OCI-LY3 (cell line): ENCODE data around the gene UBQLN3.

ENCODE experiments used
- EZH2phosphoT487 ChIP-seq: fragments of 200-600 bp; shearing (Covaris generic); IDR thresholded peaks from 2 replicates; pipeline ENCODE4 v1.6.1; 2018; ENCODE audit warnings: antibody characterized with exemption, mixed run types, low read depth
- TF ChIP-seq, protein P1 (sequence below): fragments of 200-600, 300-600 bp; sonication (generic); IDR thresholded peaks from 2 replicates; pipeline ENCODE4 v1.5.1; 2014; ENCODE audit warnings: antibody characterized with exemption, low read length, low read depth

- TF ChIP-seq EZH2phosphoT487, result no peak
- TF ChIP-seq, protein P1, sequence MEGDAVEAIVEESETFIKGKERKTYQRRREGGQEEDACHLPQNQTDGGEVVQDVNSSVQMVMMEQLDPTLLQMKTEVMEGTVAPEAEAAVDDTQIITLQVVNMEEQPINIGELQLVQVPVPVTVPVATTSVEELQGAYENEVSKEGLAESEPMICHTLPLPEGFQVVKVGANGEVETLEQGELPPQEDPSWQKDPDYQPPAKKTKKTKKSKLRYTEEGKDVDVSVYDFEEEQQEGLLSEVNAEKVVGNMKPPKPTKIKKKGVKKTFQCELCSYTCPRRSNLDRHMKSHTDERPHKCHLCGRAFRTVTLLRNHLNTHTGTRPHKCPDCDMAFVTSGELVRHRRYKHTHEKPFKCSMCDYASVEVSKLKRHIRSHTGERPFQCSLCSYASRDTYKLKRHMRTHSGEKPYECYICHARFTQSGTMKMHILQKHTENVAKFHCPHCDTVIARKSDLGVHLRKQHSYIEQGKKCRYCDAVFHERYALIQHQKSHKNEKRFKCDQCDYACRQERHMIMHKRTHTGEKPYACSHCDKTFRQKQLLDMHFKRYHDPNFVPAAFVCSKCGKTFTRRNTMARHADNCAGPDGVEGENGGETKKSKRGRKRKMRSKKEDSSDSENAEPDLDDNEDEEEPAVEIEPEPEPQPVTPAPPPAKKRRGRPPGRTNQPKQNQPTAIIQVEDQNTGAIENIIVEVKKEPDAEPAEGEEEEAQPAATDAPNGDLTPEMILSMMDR, result no peak
These were observed 1.8 kb downstream of the UBQLN3 start for GRCh38 chr11:5507933-5508305.
